Lower lobe of right lung (tissue), 2 donors: ENCODE results near the gene PSPN. TPM values are rescaled to one million over a fixed set of nuclear protein-coding genes. Genes with fewer than 3 reads are reported as not detected.
"Not testable (repeated sequence)": the region's sequence is repeated elsewhere in the genome, so short reads cannot be mapped to it uniquely, and the experiment has no call there.

Experiments
- ATAC-seq, 2 donors: fragments of 200-7000 bp; cut with Tn5 transposase; one replicate each; pipeline ENCODE4 v1.9.1; 2020 to 2022; ENCODE audit warnings: mild to moderate bottlenecking in 2 of 2, moderate library complexity in 2 of 2
- DNase-seq: peaks from one replicate; pipeline ENCODE4 v3.0.0-alpha.2; 2020
- H3K27ac ChIP-seq: fragments of 200-600 bp; one replicate; pipeline ENCODE4 v1.8.0; 2022
- H3K27me3 ChIP-seq: fragments of 200-600 bp; one replicate; pipeline ENCODE4 v1.8.0; 2022; ENCODE audit warnings: low read depth
- H3K36me3 ChIP-seq: fragments of 200-600 bp; one replicate; pipeline ENCODE4 v1.8.0; 2022; ENCODE audit warnings: mild to moderate bottlenecking
- H3K4me1 ChIP-seq: fragments of 200-600 bp; one replicate; pipeline ENCODE4 v1.8.0; 2022
- H3K4me3 ChIP-seq: fragments of 200-600 bp; one replicate; pipeline ENCODE4 v1.8.0; 2022; ENCODE audit warnings: mild to moderate bottlenecking
- H3K9me3 ChIP-seq: fragments of 200-600 bp; one replicate; pipeline ENCODE4 v1.8.0; 2022
- CTCF ChIP-seq: fragments of 200-600 bp; IDR thresholded peaks from one replicate; pipeline ENCODE4 v1.8.0; 2022; ENCODE audit warnings: antibody characterized with exemption, mild to moderate bottlenecking
- intact Hi-C: fragments of 100-400 bp; cut with DNase I; formaldehyde crosslinking; loops from one replicate; pipeline ENCODE4 v1.11.0; 2022
- total RNA-seq: library from RNA; stranded (reverse); fragmentation: NEBNext Ultra II Directional; extraction: Animal tissue kit (Norgen Biotek cat#: 25700); gene quantifications from one replicate; pipeline ENCODE4 v1.2.1, GENCODE V29; 2021
- donor health status: DM: no; HTN: yes; CAD: no; lungs with severe emphysema.

PSPN gene
- total RNA-seq, 1 donor from 2014 or later: 2.2 TPM

- Histone ChIP-seq H3K36me3 (peaks cover 19% of the 10 kb centered on the region), H3K9me3 (no peaks in the 10 kb centered on the region), H3K27ac (no peak overlapping the region), H3K4me3 (no peak overlapping the region), H3K27me3 (no peaks in the 10 kb centered on the region), H3K4me1 (peaks cover 18% of the 10 kb centered on the region)
- ATAC-seq (no peak), DNase-seq (no peak)
- intact Hi-C loops: no loop called here
- TF ChIP-seq CTCF: no peak
Observed at GRCh38 chr19:6359568-6360341, 16.0 kb downstream of the PSPN start.

- intact Hi-C loops: no loop called here
- TF ChIP-seq CTCF: no peak
- Histone ChIP-seq H3K27me3 (no peaks in the 10 kb centered on the region), H3K4me3 (no peak overlapping the region), H3K27ac (no peak overlapping the region), H3K4me1 (peaks cover 10% of the 10 kb centered on the region), H3K36me3 (peaks cover 5% of the 10 kb centered on the region), H3K9me3 (no peaks in the 10 kb centered on the region)
- ATAC-seq: no peak
- DNase-seq: no peak
Observed at GRCh38 chr19:6358003-6358402, 17.7 kb downstream of the PSPN start.

GRCh38 chr19:6357174-6357573 is 18.6 kb downstream of the PSPN start:
- Histone ChIP-seq H3K9me3 (no peaks in the 10 kb centered on the region), H3K4me1 (peaks cover 1% of the 10 kb centered on the region), H3K4me3 (no peak overlapping the region), H3K27me3 (no peaks in the 10 kb centered on the region), H3K36me3 (no peaks in the 10 kb centered on the region), H3K27ac (no peak overlapping the region)
- DNase-seq (no peak), ATAC-seq (no peak)
- intact Hi-C loops: no loop called here
- TF ChIP-seq CTCF: no peak

GRCh38 chr19:6355321-6356040 is 20.3 kb downstream of the PSPN start:
- H3K4me1 ChIP-seq, DNase-seq, intact Hi-C loops, ATAC-seq, H3K4me3 ChIP-seq, H3K27ac ChIP-seq, H3K27me3 ChIP-seq, H3K9me3 ChIP-seq, H3K36me3 ChIP-seq: not testable (repeated sequence)

GRCh38 chr19:6354098-6354674 is 21.5 kb downstream of the PSPN start:
- no peaks in the 10 kb centered on the region for H3K36me3 ChIP-seq
- H3K27me3 ChIP-seq: no peaks in the 10 kb centered on the region
- DNase-seq: no peak
- no peaks in the 10 kb centered on the region for H3K4me1 ChIP-seq
- ATAC-seq: no peak
- TF ChIP-seq CTCF: peak; percentile 48
- no peak overlapping the region for H3K27ac ChIP-seq
- H3K9me3 ChIP-seq: no peaks in the 10 kb centered on the region
- intact Hi-C loops: no loop called here
- no peak overlapping the region for H3K4me3 ChIP-seq
